Measurements from ENCODE around the gene ARMC9.

GRCh38 chr2:231332872-231333500 is 134.6 kb downstream of the ARMC9 start:
- TF ChIP-seq CTCF (conservative IDR thresholded peaks at IDR 0.05; ENCODE audit: low read depth, low read length) (no peak), EZH2 (IDR thresholded peaks at IDR 0.05; ENCODE audit: borderline replicate concordance, low read depth, low read length, poor library complexity, severe bottlenecking) (no peak)
